Naive thymus-derived CD4-positive, alpha-beta T cell (primary cell): ENCODE data around the gene PLA2G3. TPM values are rescaled to one million over a fixed set of nuclear protein-coding genes. Genes with fewer than 3 reads are reported as not detected.

Experiments used
- ATAC-seq: fragments of 150-1000 bp; cut with Tn5 transposase; 2 replicates; pipeline ENCODE4 v1.10.0; 2021; ENCODE audit warnings: mild to moderate bottlenecking, moderate library complexity
- CTCF ChIA-PET: fragments of 350-600 bp; sonication (Branson Sonifier 250); formaldehyde crosslinking; loops from one replicate; lab custom pipeline; 2021; ENCODE audit warnings: antibody characterized with exemption; lab: Charles Lee
- POLR2A ChIA-PET: fragments of 350-600 bp; sonication (Branson Sonifier 250); formaldehyde crosslinking; loops from one replicate; lab custom pipeline; 2021; ENCODE audit warnings: antibody characterized with exemption, inconsistent platforms; lab: Charles Lee
- DNase-seq, 9 donors: peaks; one replicate each; pipeline versions ENCODE4 v3.0.0 to v3.0.0-alpha.2; 2020 to 2022; ENCODE audit warnings: mixed read lengths in 1 of 9
- H3K27ac ChIP-seq: one replicate; pipeline ENCODE4 v1.7.0; 2013; ENCODE audit warnings: mild to moderate bottlenecking, low read depth, low read length, moderate library complexity
- H3K27me3 ChIP-seq, 2 donors: one replicate each; pipeline ENCODE4 v1.7.0; 2013; ENCODE audit warnings: low read length in 2 of 2, mild to moderate bottlenecking in 2 of 2, moderate library complexity in 2 of 2; ENCODE audit not compliant: control insufficient read depth in 2 of 2, insufficient read depth in 2 of 2
- H3K36me3 ChIP-seq, 3 experiments: 1 replicate in 2 of 3; 2 replicates in 1 of 3; pipeline ENCODE4 v1.7.0; 2013; ENCODE audit warnings: low read length in 3 of 3, mild to moderate bottlenecking in 3 of 3, moderate library complexity in 1 of 3; ENCODE audit not compliant: insufficient read depth in 3 of 3, control insufficient read depth in 2 of 3
- H3K4me1 ChIP-seq, 2 donors: one replicate each; pipeline ENCODE4 v1.7.0; 2013; ENCODE audit warnings: low read length in 2 of 2, mild to moderate bottlenecking in 2 of 2, moderate library complexity in 1 of 2; ENCODE audit not compliant: control insufficient read depth in 2 of 2, insufficient read depth in 2 of 2
- H3K4me3 ChIP-seq: 2 replicates; pipeline ENCODE4 v1.7.0; 2013; ENCODE audit warnings: mild to moderate bottlenecking, low read length
- H3K9me3 ChIP-seq, 3 experiments: 1 replicate in 2 of 3; 2 replicates in 1 of 3; pipeline ENCODE4 v1.7.0; 2013; ENCODE audit warnings: low read length in 3 of 3; ENCODE audit not compliant: control insufficient read depth in 2 of 3
- H3K27ac Mint-ChIP-seq, 9 donors: one replicate each; pipeline ENCODE4 v1.8.0; 2020 to 2022; ENCODE audit warnings: mixed read lengths in 9 of 9, mild to moderate bottlenecking in 8 of 9, moderate library complexity in 5 of 9, inconsistent platforms in 2 of 9
- H3K27me3 Mint-ChIP-seq, 5 donors: one replicate each; pipeline ENCODE4 v1.8.0; 2021 to 2022; ENCODE audit warnings: mixed read lengths in 5 of 5, mild to moderate bottlenecking in 1 of 5
- H3K36me3 Mint-ChIP-seq, 5 donors: one replicate each; pipeline ENCODE4 v1.8.0; 2020 to 2022; ENCODE audit warnings: mixed read lengths in 5 of 5, mild to moderate bottlenecking in 3 of 5, inconsistent platforms in 1 of 5
- H3K4me1 Mint-ChIP-seq, 7 donors: one replicate each; pipeline ENCODE4 v1.8.0; 2020 to 2022; ENCODE audit warnings: mixed read lengths in 7 of 7, mild to moderate bottlenecking in 3 of 7, inconsistent platforms in 1 of 7
- H3K4me3 Mint-ChIP-seq, 10 donors: one replicate each; pipeline ENCODE4 v1.8.0; 2020 to 2022; ENCODE audit warnings: mild to moderate bottlenecking in 10 of 10, mixed read lengths in 10 of 10, moderate library complexity in 6 of 10, inconsistent platforms in 2 of 10
- H3K9me3 Mint-ChIP-seq, 11 donors: one replicate each; pipeline ENCODE4 v1.8.0; 2020 to 2022; ENCODE audit warnings: mixed read lengths in 11 of 11, mild to moderate bottlenecking in 4 of 11, inconsistent platforms in 1 of 11, moderate library complexity in 1 of 11
- intact Hi-C, 2 donors: fragments of 100-400 bp; cut with micrococcal nuclease; formaldehyde crosslinking; loops; one replicate each; pipeline ENCODE4 v1.15.1; 2023
- polyA plus RNA-seq, 2 donors: library from polyadenylated mRNA; unstranded; fragments of 300-500 nt; fragmentation: Illumina TruSeq; gene quantifications; one replicate each; pipeline ENCODE4 v1.2.3, GENCODE V29; 2021
- total RNA-seq, 6 experiments: library from RNA in 5 of 6; stranded (reverse) in 5 of 6; gene quantifications; 1 replicate in 5 of 6; 2 replicates in 1 of 6; pipeline ENCODE4 v1.2.3 and lab custom pipeline; 2021 to 2026

The PLA2G3 gene
- total and polyA plus RNA-seq, 7 experiments from 2014 or later: not detected

DNA sequence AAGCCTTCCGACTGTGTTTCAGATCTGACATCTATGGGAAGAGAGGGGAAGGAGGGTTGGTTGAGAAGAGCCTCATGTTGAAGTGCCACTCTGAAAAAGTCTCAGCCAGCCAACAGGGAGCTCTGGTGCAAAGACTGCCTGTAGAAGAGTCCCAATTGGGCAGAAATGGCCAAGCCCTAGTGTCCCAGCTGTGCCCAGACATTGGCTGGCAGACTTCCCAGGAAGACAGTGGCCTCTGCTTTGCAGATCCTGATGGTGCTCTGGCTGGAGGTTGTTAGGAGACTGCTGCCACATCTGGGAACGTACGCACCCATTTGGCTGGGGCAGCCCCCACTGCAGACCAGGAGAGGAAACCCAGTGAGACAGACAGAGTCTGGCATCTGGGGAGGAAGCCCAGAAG lies 3.2 kb upstream of the PLA2G3 start:
- CTCF ChIA-PET: no interaction called here
- no peak overlapping the region for H3K27ac Mint-ChIP-seq
- no peak overlapping the region for H3K4me3 Mint-ChIP-seq
- no peak overlapping the region for H3K4me3 ChIP-seq
- H3K27me3 Mint-ChIP-seq: peaks cover 0 to 5% (median 0%) of the 10 kb centered on the region in 5 donors
- H3K4me1 Mint-ChIP-seq: peaks cover 0 to 11% (median 0%) of the 10 kb centered on the region in 7 donors
- H3K9me3 Mint-ChIP-seq: peaks cover 0 to 33% (median 4%) of the 10 kb centered on the region in 11 donors
- no peak for DNase-seq
- no peaks in the 10 kb centered on the region for H3K36me3 ChIP-seq
- no peak overlapping the region for H3K27ac ChIP-seq
- intact Hi-C loops: no loop called here
- POLR2A ChIA-PET: no interaction called here
- H3K4me1 ChIP-seq: no peaks in the 10 kb centered on the region
- H3K27me3 ChIP-seq: no peaks in the 10 kb centered on the region
- ATAC-seq: no peak
- H3K36me3 Mint-ChIP-seq: no peaks in the 10 kb centered on the region
- no peaks in the 10 kb centered on the region for H3K9me3 ChIP-seq

- peaks cover 0 to 11% (median 0%) of the 10 kb centered on the region in 7 donors for H3K4me1 Mint-ChIP-seq
- CTCF ChIA-PET: no interaction called here
Measured at GRCh38 chr22:31143038-31143437, 2.7 kb upstream of the PLA2G3 start.

DNA sequence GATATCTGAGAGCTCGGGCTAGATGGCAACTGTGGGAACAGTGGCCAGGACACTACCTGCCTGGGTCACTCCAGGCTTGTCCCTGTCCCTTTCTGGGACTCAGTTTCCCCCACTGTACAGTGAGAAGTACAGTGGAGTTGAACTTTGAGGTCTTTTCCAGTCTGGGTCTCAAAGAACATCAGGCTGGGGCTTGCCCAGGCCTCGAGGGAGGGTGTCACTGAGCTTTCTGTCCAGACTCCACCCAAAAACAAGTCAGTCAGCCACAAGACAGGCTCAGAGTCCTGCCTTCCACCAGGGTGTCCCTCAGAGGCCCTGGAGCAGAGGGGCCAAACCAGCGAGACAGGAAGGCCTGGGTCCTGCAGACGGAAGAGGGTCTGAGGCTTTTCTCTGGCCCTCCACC lies 2.0 kb upstream of the PLA2G3 start:
- H3K27me3 Mint-ChIP-seq: peaks cover 0 to 5% (median 0%) of the 10 kb centered on the region in 5 donors
- H3K4me3 ChIP-seq: no peak overlapping the region
- peaks cover 0 to 27% (median 4%) of the 10 kb centered on the region in 11 donors for H3K9me3 Mint-ChIP-seq
- no peaks in the 10 kb centered on the region for H3K9me3 ChIP-seq
- no peak overlapping the region for H3K4me3 Mint-ChIP-seq
- no peaks in the 10 kb centered on the region for H3K36me3 Mint-ChIP-seq
- DNase-seq (no peak), ATAC-seq (no peak)
- H3K27ac ChIP-seq: no peak overlapping the region
- intact Hi-C loops: no loop called here
- no peaks in the 10 kb centered on the region for H3K4me1 ChIP-seq
- H3K27me3 ChIP-seq: no peaks in the 10 kb centered on the region
- no peak overlapping the region for H3K27ac Mint-ChIP-seq
- POLR2A ChIA-PET: no interaction called here
- peaks cover 0 to 11% (median 0%) of the 10 kb centered on the region in 7 donors for H3K4me1 Mint-ChIP-seq
- CTCF ChIA-PET: no interaction called here
- no peaks in the 10 kb centered on the region for H3K36me3 ChIP-seq

More at GRCh38 chr22:31143038-31143437, 2.7 kb upstream of the PLA2G3 start:
- no peak for DNase-seq
- H3K9me3 ChIP-seq: no peaks in the 10 kb centered on the region
- H3K4me3 Mint-ChIP-seq: no peak overlapping the region
- POLR2A ChIA-PET: no interaction called here
- no peaks in the 10 kb centered on the region for H3K36me3 ChIP-seq
- no peaks in the 10 kb centered on the region for H3K36me3 Mint-ChIP-seq
- H3K27ac ChIP-seq: no peak overlapping the region
- H3K27me3 ChIP-seq: no peaks in the 10 kb centered on the region
- no peaks in the 10 kb centered on the region for H3K4me1 ChIP-seq
- H3K4me3 ChIP-seq: no peak overlapping the region
- no peak for ATAC-seq
- peak overlapping the region in 1 of 9 donors; percentile 53 for H3K27ac Mint-ChIP-seq
- intact Hi-C loops: no loop called here
- H3K27me3 Mint-ChIP-seq: peaks cover 0 to 5% (median 0%) of the 10 kb centered on the region in 5 donors
- peaks cover 0 to 33% (median 4%) of the 10 kb centered on the region in 11 donors for H3K9me3 Mint-ChIP-seq

- ATAC-seq: no peak
- ChIA-PET POLR2A (no interaction called here), CTCF (no interaction called here)
- intact Hi-C loops: no loop called here
- Mint-ChIP-seq H3K27me3 (peaks cover 0 to 5% (median 0%) of the 10 kb centered on the region in 5 donors), H3K4me3 (no peak overlapping the region), H3K27ac (no peak overlapping the region), H3K36me3 (no peaks in the 10 kb centered on the region), H3K4me1 (peaks cover 0 to 11% (median 0%) of the 10 kb centered on the region in 7 donors), H3K9me3 (peaks cover 0 to 20% (median 4%) of the 10 kb centered on the region in 11 donors)
- H3K27me3 ChIP-seq: no peaks in the 10 kb centered on the region
- no peak overlapping the region for H3K4me3 ChIP-seq
- DNase-seq: no peak
- no peaks in the 10 kb centered on the region for H3K9me3 ChIP-seq
- H3K4me1 ChIP-seq: no peaks in the 10 kb centered on the region
- no peaks in the 10 kb centered on the region for H3K36me3 ChIP-seq
- H3K27ac ChIP-seq: no peak overlapping the region
Measured at GRCh38 chr22:31141551-31141950, 1.2 kb upstream of the PLA2G3 start.

- Mint-ChIP-seq H3K36me3 (no peaks in the 10 kb centered on the region), H3K27ac (no peak overlapping the region), H3K4me3 (no peak overlapping the region), H3K9me3 (peaks cover 0 to 17% (median 4%) of the 10 kb centered on the region in 11 donors), H3K4me1 (peaks cover 0 to 11% (median 0%) of the 10 kb centered on the region in 7 donors), H3K27me3 (peaks cover 0 to 5% (median 0%) of the 10 kb centered on the region in 5 donors)
- ChIA-PET POLR2A (interaction anchor here (1.3 kb wide), 1 partner anchor 9 kb away, joined by 3 read pairs; no protein-coding TSS in a partner anchor), CTCF (no interaction called here)
- Histone ChIP-seq H3K4me1 (no peaks in the 10 kb centered on the region), H3K4me3 (no peak overlapping the region), H3K9me3 (no peaks in the 10 kb centered on the region), H3K36me3 (no peaks in the 10 kb centered on the region), H3K27ac (no peak overlapping the region), H3K27me3 (no peaks in the 10 kb centered on the region)
- DNase-seq: no peak
- intact Hi-C loops: no loop called here
- ATAC-seq: no peak
Measured at GRCh38 chr22:31140746-31141145, 438 bp upstream of the PLA2G3 start.

DNA sequence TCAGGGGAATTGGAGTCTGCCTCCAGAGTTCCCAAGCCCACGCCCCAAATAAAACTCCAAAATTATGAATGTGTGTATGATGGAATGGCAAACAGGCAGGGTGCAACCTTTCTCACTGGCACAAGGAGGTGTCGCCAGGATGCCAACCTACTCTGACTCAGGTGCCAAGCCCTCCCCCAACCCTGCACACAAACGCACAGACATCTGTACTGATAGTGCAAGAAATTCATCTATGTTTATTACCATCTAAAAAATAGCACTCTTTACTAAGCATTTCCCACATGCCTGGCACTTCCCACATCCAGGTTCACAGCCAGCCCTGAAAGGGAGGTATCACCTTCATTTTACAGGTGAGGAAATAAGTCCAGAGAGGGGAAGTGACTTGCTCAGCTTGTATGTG lies 1.2 kb downstream of the PLA2G3 start:
- H3K36me3 ChIP-seq: no peaks in the 10 kb centered on the region
- no peak for ATAC-seq
- H3K27ac ChIP-seq: no peak overlapping the region
- POLR2A ChIA-PET: no interaction called here
- no peak overlapping the region for H3K27ac Mint-ChIP-seq
- no peak for DNase-seq
- no peak overlapping the region for H3K4me3 Mint-ChIP-seq
- H3K27me3 ChIP-seq: no peaks in the 10 kb centered on the region
- H3K9me3 ChIP-seq: no peaks in the 10 kb centered on the region
- peaks cover 0 to 5% (median 0%) of the 10 kb centered on the region in 5 donors for H3K27me3 Mint-ChIP-seq
- CTCF ChIA-PET: no interaction called here
- H3K36me3 Mint-ChIP-seq: no peaks in the 10 kb centered on the region
- H3K4me3 ChIP-seq: no peak overlapping the region
- intact Hi-C loops: no loop called here
- peaks cover 0 to 4% (median 0%) of the 10 kb centered on the region in 11 donors for H3K9me3 Mint-ChIP-seq
- H3K4me1 ChIP-seq: no peaks in the 10 kb centered on the region
- peaks cover 0 to 4% (median 0%) of the 10 kb centered on the region in 7 donors for H3K4me1 Mint-ChIP-seq

DNA sequence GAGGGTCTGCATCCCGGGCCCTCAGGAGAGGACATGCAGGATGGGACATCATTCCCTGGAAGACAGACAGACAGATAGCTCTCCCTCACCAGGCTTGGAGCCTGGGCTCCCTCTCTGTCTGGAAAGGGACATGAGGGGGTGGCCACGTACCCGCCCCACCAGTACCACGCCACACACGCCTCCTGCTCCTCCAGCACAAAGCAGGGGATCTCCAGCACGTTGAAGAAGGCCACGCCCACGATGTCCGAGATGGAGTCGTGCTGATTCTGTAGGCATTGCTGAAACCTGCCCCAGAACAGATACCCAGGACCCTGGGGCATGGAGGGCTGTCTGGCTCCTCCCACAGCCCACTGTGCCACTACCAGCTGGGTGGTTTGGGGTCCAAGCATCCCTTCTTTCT lies 2.2 kb downstream of the PLA2G3 start:
- no peak overlapping the region for H3K4me3 ChIP-seq
- H3K4me1 ChIP-seq: no peaks in the 10 kb centered on the region
- Mint-ChIP-seq H3K4me1 (no peaks in the 10 kb centered on the region), H3K27ac (no peak overlapping the region), H3K4me3 (no peak overlapping the region), H3K9me3 (no peaks in the 10 kb centered on the region), H3K27me3 (peaks cover 0 to 5% (median 0%) of the 10 kb centered on the region in 5 donors), H3K36me3 (no peaks in the 10 kb centered on the region)
- ATAC-seq (no peak), DNase-seq (no peak)
- POLR2A ChIA-PET: interaction anchor here (0.6 kb wide), 1 partner anchor 165 kb away, joined by 3 read pairs; no protein-coding TSS in a partner anchor
- no peaks in the 10 kb centered on the region for H3K27me3 ChIP-seq
- no peak overlapping the region for H3K27ac ChIP-seq
- CTCF ChIA-PET: no interaction called here
- H3K9me3 ChIP-seq: no peaks in the 10 kb centered on the region
- no peaks in the 10 kb centered on the region for H3K36me3 ChIP-seq
- intact Hi-C loops: no loop called here
